Lower leg skin (tissue), 4 donors: ENCODE measurements around the gene SAMD4B. TPM values are rescaled to one million over a fixed set of nuclear protein-coding genes. Genes with fewer than 3 reads are reported as not detected.

Experiments
- DNase-seq, 2 donors: peaks; one replicate each; pipeline ENCODE4 v3.0.0-alpha.2; 2019; ENCODE audit warnings: low spot score in 2 of 2
- H3K4me3 ChIP-seq: fragments of 200-600 bp; sonication (generic); 2 replicates; pipeline ENCODE4 v1.5.1; 2017; ENCODE audit warnings: mild to moderate bottlenecking, low read depth; ENCODE audit not compliant: poor library complexity, severe bottlenecking
- CTCF ChIP-seq, 3 donors: fragments of 450-650 bp; IDR thresholded peaks; one replicate each; pipeline ENCODE4 v1.5.1; 2016; ENCODE audit warnings: antibody characterized with exemption in 3 of 3, mild to moderate bottlenecking in 3 of 3, moderate library complexity in 2 of 3
- POLR2A ChIP-seq, 2 donors: fragments of 450-650 bp; IDR thresholded peaks; one replicate each; pipeline ENCODE4 v1.6.1; 2016 to 2017; ENCODE audit warnings: antibody characterized with exemption in 2 of 2, mild to moderate bottlenecking in 1 of 2, moderate library complexity in 1 of 2
- WGBS, 2 donors: methylation state at CpG; one replicate each; pipeline ENCODE4 v1.1.5; 2018; 5-methylcytosine and 5-hydroxymethylcytosine counted together
- intact Hi-C: fragments of 100-400 bp; cut with DNase I; formaldehyde crosslinking; loops from one replicate; pipeline ENCODE4 v1.15.0; 2023; ENCODE audit warnings: low total_unique reads
- total RNA-seq, 4 donors: library from RNA; depleted of rRNA; stranded (reverse); fragments of >200 nt; gene quantifications; one replicate each; pipeline ENCODE4 v1.1.0, GENCODE V29; 2016

SAMD4B gene
- total RNA-seq, 4 donors from 2014 or later = 102 to 132 (median 118) TPM

- intact Hi-C loops = no loop called here
- 84 to 98% methylated on average over 2 of the region's 2 CpGs for WGBS, 2 donors
- no peak for DNase-seq
These were observed 27.0 kb downstream of the SAMD4B start for GRCh38 chr19:39369200-39369599.

GRCh38 chr19:39370735-39371134 lies 28.5 kb downstream of the SAMD4B start:
- no peak overlapping the region for H3K4me3 ChIP-seq
- intact Hi-C loops = no loop called here
- TF ChIP-seq POLR2A (IDR thresholded peaks at IDR 0.05) = no peak
- no peak for TF ChIP-seq CTCF (IDR thresholded peaks at IDR 0.05)
- 92 to 98% methylated on average over 5 of the region's 5 CpGs for WGBS, 2 donors
- no peak for DNase-seq

More at GRCh38 chr19:39369200-39369599, 27.0 kb downstream of the SAMD4B start:
- H3K4me3 ChIP-seq = no peak overlapping the region
- TF ChIP-seq CTCF (IDR thresholded peaks at IDR 0.05) (no peak), POLR2A (IDR thresholded peaks at IDR 0.05) (no peak)

GRCh38 chr19:39372047-39372802 lies 30.0 kb downstream of the SAMD4B start:
- no peak overlapping the region for H3K4me3 ChIP-seq
- whole genome bisulfite sequencing, 2 donors = 38 to 52% methylated on average over 8 of the region's 8 CpGs
- intact Hi-C loops = no loop called here
- TF ChIP-seq POLR2A (IDR thresholded peaks at IDR 0.05) (no peak), CTCF (IDR thresholded peaks at IDR 0.05) (no peak)
- peak; percentile 79 to 95 for DNase-seq

- H3K4me3 ChIP-seq = no peak overlapping the region
- intact Hi-C loops = no loop called here
- TF ChIP-seq CTCF (IDR thresholded peaks at IDR 0.05) (no peak), POLR2A (IDR thresholded peaks at IDR 0.05) (no peak)
- WGBS, 2 donors = 24 to 46% methylated on average over 2 of the region's 2 CpGs
- DNase-seq = no peak
These were observed 30.7 kb downstream of the SAMD4B start for GRCh38 chr19:39372941-39373340.

- DNase-seq = no peak
- TF ChIP-seq POLR2A (IDR thresholded peaks at IDR 0.05) (no peak), CTCF (IDR thresholded peaks at IDR 0.05) (no peak)
- intact Hi-C loops = no loop called here
- no peak overlapping the region for H3K4me3 ChIP-seq
These were observed 33.7 kb downstream of the SAMD4B start for GRCh38 chr19:39375929-39376328.
